ENCODE results near the gene LYL1.

Gene LYL1

GRCh38 chr19:13128583-13128982 lies 25.9 kb upstream of the LYL1 start:
- no CpG with 5 or more reads among the region's 1 CpG for whole genome bisulfite sequencing (ENCODE audit: insufficient coverage, insufficient read length)
- no peaks in the 10 kb centered on the region; the same call in 1 of the 2 replicates for H3K36me3 ChIP-seq (ENCODE audit: control insufficient read depth, insufficient read depth, low read length)
- no peaks in the 10 kb centered on the region for H3K4me1 ChIP-seq (ENCODE audit: control insufficient read depth, insufficient read depth, low read length)
- H3K9me3 ChIP-seq (ENCODE audit: control insufficient read depth, insufficient read depth, low read length), result no peaks in the 10 kb centered on the region
- no peaks in the 10 kb centered on the region for H3K27me3 ChIP-seq (ENCODE audit: control insufficient read depth, insufficient read depth, low read length)
- DNase-seq (ENCODE audit: low read depth, low spot score), result no peak
- no peak overlapping the region for H3K27ac ChIP-seq (ENCODE audit: low read length)
- H3K4me3 ChIP-seq (ENCODE audit: low read length), result no peak overlapping the region

- Histone ChIP-seq H3K27me3 (ENCODE audit: control insufficient read depth, insufficient read depth, low read length) (no peaks in the 10 kb centered on the region), H3K36me3 (ENCODE audit: control insufficient read depth, insufficient read depth, low read length) (no peaks in the 10 kb centered on the region), H3K9me3 (ENCODE audit: control insufficient read depth, insufficient read depth, low read length) (no peaks in the 10 kb centered on the region), H3K27ac (ENCODE audit: low read length) (no peak overlapping the region), H3K4me1 (ENCODE audit: control insufficient read depth, insufficient read depth, low read length) (no peaks in the 10 kb centered on the region), H3K4me3 (ENCODE audit: low read length) (no peak overlapping the region)
- no peak for DNase-seq (ENCODE audit: low read depth, low spot score)
- WGBS (ENCODE audit: insufficient coverage, insufficient read length), result no CpG with 5 or more reads among the region's 6 CpGs
Observed at GRCh38 chr19:13127811-13128575, 25.3 kb upstream of the LYL1 start.

GRCh38 chr19:13127051-13127450 lies 24.4 kb upstream of the LYL1 start:
- H3K9me3 ChIP-seq (ENCODE audit: control insufficient read depth, insufficient read depth, low read length), result no peaks in the 10 kb centered on the region
- no peak for DNase-seq (ENCODE audit: low read depth, low spot score)
- WGBS (ENCODE audit: insufficient coverage, insufficient read length), result no CpG with 5 or more reads among the region's 9 CpGs

GRCh38 chr19:13122980-13123957 lies 20.6 kb upstream of the LYL1 start:
- H3K4me1 ChIP-seq (ENCODE audit: control insufficient read depth, insufficient read depth, low read length), result peaks cover 12% of the 10 kb centered on the region
- WGBS (ENCODE audit: insufficient coverage, insufficient read length), result no CpG with 5 or more reads among the region's 20 CpGs
- no peaks in the 10 kb centered on the region for H3K27me3 ChIP-seq (ENCODE audit: control insufficient read depth, insufficient read depth, low read length)
- no peak for DNase-seq (ENCODE audit: low read depth, low spot score)
- no peak overlapping the region for H3K4me3 ChIP-seq (ENCODE audit: low read length)
- no peak overlapping the region for H3K27ac ChIP-seq (ENCODE audit: low read length)
- H3K36me3 ChIP-seq (ENCODE audit: control insufficient read depth, insufficient read depth, low read length), result 0 out of 2 replicates have a peak, but pooled peaks cover 3% of the 10 kb centered on the region
- H3K9me3 ChIP-seq (ENCODE audit: control insufficient read depth, insufficient read depth, low read length), result no peaks in the 10 kb centered on the region

More at GRCh38 chr19:13127051-13127450, 24.4 kb upstream of the LYL1 start:
- Histone ChIP-seq H3K36me3 (ENCODE audit: control insufficient read depth, insufficient read depth, low read length) (no peaks in the 10 kb centered on the region), H3K27ac (ENCODE audit: low read length) (no peak overlapping the region), H3K4me1 (ENCODE audit: control insufficient read depth, insufficient read depth, low read length) (no peaks in the 10 kb centered on the region), H3K27me3 (ENCODE audit: control insufficient read depth, insufficient read depth, low read length) (no peaks in the 10 kb centered on the region), H3K4me3 (ENCODE audit: low read length) (no peak overlapping the region)

GRCh38 chr19:13122275-13122878 lies 19.7 kb upstream of the LYL1 start:
- no peaks in the 10 kb centered on the region for H3K27me3 ChIP-seq (ENCODE audit: control insufficient read depth, insufficient read depth, low read length)
- H3K4me1 ChIP-seq (ENCODE audit: control insufficient read depth, insufficient read depth, low read length), result peaks cover 12% of the 10 kb centered on the region
- H3K4me3 ChIP-seq (ENCODE audit: low read length), result no peak overlapping the region
- H3K27ac ChIP-seq (ENCODE audit: low read length), result no peak overlapping the region
- H3K36me3 ChIP-seq (ENCODE audit: control insufficient read depth, insufficient read depth, low read length), result 0 out of 2 replicates have a peak, but pooled peaks cover 3% of the 10 kb centered on the region
- no peaks in the 10 kb centered on the region for H3K9me3 ChIP-seq (ENCODE audit: control insufficient read depth, insufficient read depth, low read length)
- DNase-seq (ENCODE audit: low read depth, low spot score), result no peak
- WGBS (ENCODE audit: insufficient coverage, insufficient read length), result no CpG with 5 or more reads among the region's 13 CpGs

- no peak for DNase-seq (ENCODE audit: low read depth, low spot score)
- Histone ChIP-seq H3K36me3 (ENCODE audit: control insufficient read depth, insufficient read depth, low read length) (0 out of 2 replicates have a peak, but pooled peaks cover 3% of the 10 kb centered on the region), H3K27ac (ENCODE audit: low read length) (no peak overlapping the region), H3K9me3 (ENCODE audit: control insufficient read depth, insufficient read depth, low read length) (no peaks in the 10 kb centered on the region), H3K27me3 (ENCODE audit: control insufficient read depth, insufficient read depth, low read length) (no peaks in the 10 kb centered on the region), H3K4me1 (ENCODE audit: control insufficient read depth, insufficient read depth, low read length) (peaks cover 12% of the 10 kb centered on the region), H3K4me3 (ENCODE audit: low read length) (no peak overlapping the region)
- no CpG with 5 or more reads among the region's 18 CpGs for WGBS (ENCODE audit: insufficient coverage, insufficient read length)
Observed at GRCh38 chr19:13121551-13122274, 19.1 kb upstream of the LYL1 start.

GRCh38 chr19:13120817-13121216 lies 18.2 kb upstream of the LYL1 start:
- H3K27me3 ChIP-seq (ENCODE audit: control insufficient read depth, insufficient read depth, low read length), result no peaks in the 10 kb centered on the region
- H3K27ac ChIP-seq (ENCODE audit: low read length), result no peak overlapping the region
- WGBS (ENCODE audit: insufficient coverage, insufficient read length), result no CpG with 5 or more reads among the region's 10 CpGs
- H3K36me3 ChIP-seq (ENCODE audit: control insufficient read depth, insufficient read depth, low read length), result 0 out of 2 replicates have a peak, but pooled peaks cover 3% of the 10 kb centered on the region
- no peak overlapping the region for H3K4me3 ChIP-seq (ENCODE audit: low read length)
- H3K9me3 ChIP-seq (ENCODE audit: control insufficient read depth, insufficient read depth, low read length), result no peaks in the 10 kb centered on the region
- DNase-seq (ENCODE audit: low read depth, low spot score), result no peak
- H3K4me1 ChIP-seq (ENCODE audit: control insufficient read depth, insufficient read depth, low read length), result peaks cover 12% of the 10 kb centered on the region

GRCh38 chr19:13120031-13120430 lies 17.4 kb upstream of the LYL1 start:
- Histone ChIP-seq H3K27ac (ENCODE audit: low read length) (no peak overlapping the region), H3K9me3 (ENCODE audit: control insufficient read depth, insufficient read depth, low read length) (no peaks in the 10 kb centered on the region), H3K27me3 (ENCODE audit: control insufficient read depth, insufficient read depth, low read length) (no peaks in the 10 kb centered on the region), H3K4me3 (ENCODE audit: low read length) (no peak overlapping the region), H3K4me1 (ENCODE audit: control insufficient read depth, insufficient read depth, low read length) (peaks cover 12% of the 10 kb centered on the region), H3K36me3 (ENCODE audit: control insufficient read depth, insufficient read depth, low read length) (peaks cover 3% of the 10 kb centered on the region; the same call in 1 of the 2 replicates)
- no peak for DNase-seq (ENCODE audit: low read depth, low spot score)
- no CpG with 5 or more reads among the region's 9 CpGs for WGBS (ENCODE audit: insufficient coverage, insufficient read length)

- Histone ChIP-seq H3K27me3 (ENCODE audit: control insufficient read depth, insufficient read depth, low read length) (no peaks in the 10 kb centered on the region), H3K4me3 (ENCODE audit: low read length) (no peak overlapping the region; the same call in 1 of the 2 replicates), H3K27ac (ENCODE audit: low read length) (no peak overlapping the region), H3K9me3 (ENCODE audit: control insufficient read depth, insufficient read depth, low read length) (no peaks in the 10 kb centered on the region), H3K4me1 (ENCODE audit: control insufficient read depth, insufficient read depth, low read length) (peaks cover 12% of the 10 kb centered on the region), H3K36me3 (ENCODE audit: control insufficient read depth, insufficient read depth, low read length) (peaks cover 3% of the 10 kb centered on the region; the same call in 1 of the 2 replicates)
- DNase-seq (ENCODE audit: low read depth, low spot score), result no peak
- WGBS (ENCODE audit: insufficient coverage, insufficient read length), result no CpG with 5 or more reads among the region's 8 CpGs
Observed at GRCh38 chr19:13119627-13120026, 17.0 kb upstream of the LYL1 start.

All from iPS DF 6.9 (cell line).